ENCODE results near the gene DHX30. TPM values are rescaled to one million over a fixed set of nuclear protein-coding genes. Genes with fewer than 3 reads are reported as not detected.

Gene DHX30
- total and polyA plus RNA-seq, 2 of the 8 experiments (the other 6 are each of a cell fraction or from before 2014, with no cell fraction given), result 82.4 to 97.9 TPM

DNA sequence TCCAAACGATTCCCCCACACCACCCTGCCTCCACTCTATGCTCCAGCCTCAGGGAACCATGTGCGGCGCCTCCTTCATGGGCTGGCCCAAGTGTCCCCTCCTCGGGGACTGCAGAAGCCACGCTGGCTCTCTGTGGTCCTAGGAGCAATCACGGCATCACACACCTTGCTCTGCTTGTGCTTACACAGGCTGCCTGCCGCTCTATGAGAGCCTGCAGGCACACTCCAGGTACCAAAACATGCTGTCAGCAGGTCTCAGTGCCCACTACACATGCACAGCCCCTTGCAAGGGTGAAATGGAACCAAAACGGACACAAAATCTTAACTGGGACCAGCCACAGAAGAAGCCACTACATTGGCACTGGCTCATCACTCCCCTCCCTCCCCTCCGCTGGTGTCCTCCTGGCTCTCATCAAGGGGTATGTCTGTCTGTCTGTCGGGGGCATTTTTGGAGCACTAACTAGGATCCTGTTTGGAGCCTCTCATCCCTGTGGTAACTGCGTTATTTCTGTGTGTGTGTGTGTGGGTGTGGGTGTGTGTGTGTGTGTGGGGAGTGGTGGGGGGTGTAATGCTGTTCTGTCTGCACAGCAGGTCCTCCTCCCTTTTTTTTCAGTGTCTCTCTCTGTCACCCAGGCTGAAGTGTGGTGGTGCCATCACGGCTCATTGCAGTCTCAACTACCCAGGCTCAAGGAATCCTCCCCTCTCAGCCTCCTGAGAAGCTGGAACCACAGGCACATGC, 60.6 kb downstream of the DHX30 start:
- Histone ChIP-seq H3K4me2 (ENCODE audit: insufficient read depth in 1 of 2, low read depth in 2 of 2, low read length in 2 of 2) (no peak overlapping the region), H3K9me3 (ENCODE audit: insufficient read depth in 2 of 2, low read depth in 1 of 2, low read length in 1 of 2) (no peaks in the 10 kb centered on the region), H2BK120ac (replicated peaks; ENCODE audit: low read depth, low read length) (no peak overlapping the region), H3K18ac (ENCODE audit: extremely low read depth, low read length) (no peak overlapping the region), H2BK15ac (ENCODE audit: low read length) (no peak overlapping the region), H3K4me3 (ENCODE audit: extremely low read depth in 1 of 4, insufficient read depth in 2 of 4, low read depth in 3 of 4, low read length in 4 of 4) (no peak overlapping the region), H3K4ac (replicated peaks; ENCODE audit: insufficient read length, low read depth, low read length) (no peak overlapping the region), H2BK20ac (ENCODE audit: low read length) (no peak overlapping the region), H4K91ac (replicated peaks; ENCODE audit: insufficient read length, low read length) (no peak overlapping the region), H4K20me1 (replicated peaks in 1 of 2; ENCODE audit: control insufficient read depth in 1 of 2, insufficient read depth in 2 of 2, low read length in 2 of 2) (peaks cover 0 to 3% of the 10 kb centered on the region in 2 experiments), H3K23me2 (ENCODE audit: low read depth, low read length) (no peaks in the 10 kb centered on the region), H2AK5ac (ENCODE audit: low read depth, low read length) (no peak overlapping the region), H3K9ac (replicated peaks in 1 of 4; ENCODE audit: extremely low read depth in 1 of 4, low read depth in 3 of 4, low read length in 3 of 4) (no peak overlapping the region), H3K4me1 (replicated peaks in 1 of 4; ENCODE audit: control insufficient read depth in 3 of 4, insufficient read depth in 4 of 4, low read length in 3 of 4) (no peaks in the 10 kb centered on the region), H4K5ac (ENCODE audit: insufficient read length, low read depth, low read length) (no peak overlapping the region), H3K79me2 (ENCODE audit: control insufficient read depth in 1 of 2, insufficient read depth in 2 of 2, low read length in 2 of 2) (no peaks in the 10 kb centered on the region), H2BK12ac (ENCODE audit: low read depth, low read length) (no peak overlapping the region), H3K27me3 (replicated peaks in 1 of 4; ENCODE audit: control insufficient read depth in 3 of 4, extremely low read depth in 1 of 4, insufficient read depth in 3 of 4, low read length in 3 of 4) (no peaks in the 10 kb centered on the region), H2BK5ac (ENCODE audit: low read depth, low read length) (no peak overlapping the region), H2AFZ (ENCODE audit: low read length) (no peak overlapping the region), H3K23ac (ENCODE audit: insufficient read length) (no peak overlapping the region), H4K8ac (ENCODE audit: extremely low read depth, insufficient read depth, low read length) (no peak overlapping the region; the same call in 1 of the 2 replicates), H3K56ac (replicated peaks; ENCODE audit: insufficient read length, low read depth, low read length) (no peak overlapping the region), H3K36me3 (ENCODE audit: control insufficient read depth in 2 of 4, insufficient read depth in 4 of 4, low read length in 3 of 4) (peaks cover 8 to 30% (median 16%) of the 10 kb centered on the region in 4 experiments; a peak in 7 of 8 replicates), H3K14ac (ENCODE audit: insufficient read length) (no peak overlapping the region), H3K79me1 (ENCODE audit: low read depth, low read length) (no peaks in the 10 kb centered on the region), H3K27ac (ENCODE audit: low read depth, low read length) (no peak overlapping the region; the same call in none of the 2 replicates)
- ChIA-PET CTCF (ENCODE audit: partially characterized antibody) (interaction anchor here (0.9 to 4.5 kb wide), 7 partner anchors 14 to 295 kb away, joined by 3 to 28 read pairs (median 8); no protein-coding TSS in a partner anchor), POLR2A (ENCODE audit: partially characterized antibody) (interaction anchor here (0.6 to 1.5 kb wide), 4 partner anchors 9 to 319 kb away, joined by 3 read pairs; no protein-coding TSS in a partner anchor)
- WGBS, 2 experiments (ENCODE audit: extremely low coverage in 1 of 2, insufficient coverage in 1 of 2, insufficient read length in 1 of 2, insufficient replicate concordance in 2 of 2, low coverage in 1 of 2, low lambda C conversion rate in 2 of 2, missing lambda C conversion rate in 1 of 2), result 93% methylated on average over 12 of the region's 12 CpGs; no CpG with 5 or more reads in 1 of the 2 experiments
- TF ChIP-seq TEAD4 (IDR thresholded peaks at IDR 0.05; ENCODE audit: low read depth, low read length), result no peak
- TF ChIP-seq RAD21 (IDR thresholded peaks at IDR 0.05 in 1 of 2, conservative IDR thresholded peaks at IDR 0.05 in 1 of 2; ENCODE audit: low read depth in 2 of 2, low read length in 2 of 2), result no peak
- TF ChIP-seq FOSL1 (IDR thresholded peaks at IDR 0.05; ENCODE audit: insufficient read depth, low read depth, low read length), result no peak
- DNase-seq (ENCODE audit: low read depth in 1 of 2, low spot score in 2 of 2) (no peak), FAIRE-seq (no peak)
